Esophagus squamous epithelium (tissue), 4 donors: ENCODE data around the gene BABAM2.

ENCODE experiments used
- POLR2A ChIP-seq, 4 donors: fragments of 450-650 bp; IDR thresholded peaks; one replicate each; pipeline ENCODE4 v1.6.1; 2017; ENCODE audit warnings: antibody characterized with exemption in 4 of 4, mild to moderate bottlenecking in 4 of 4, moderate library complexity in 3 of 4
- TF ChIP-seq, protein P1 (sequence below), 6 experiments: fragments of 450-650 bp in 4 of 6; fragments of 200-600 bp in 2 of 6; sonication (generic) in 2 of 6; IDR thresholded peaks; one replicate each; pipeline ENCODE4 v1.5.1; 2016 to 2019; ENCODE audit warnings: antibody characterized with exemption in 6 of 6, mild to moderate bottlenecking in 4 of 6, moderate library complexity in 4 of 6

DNA sequence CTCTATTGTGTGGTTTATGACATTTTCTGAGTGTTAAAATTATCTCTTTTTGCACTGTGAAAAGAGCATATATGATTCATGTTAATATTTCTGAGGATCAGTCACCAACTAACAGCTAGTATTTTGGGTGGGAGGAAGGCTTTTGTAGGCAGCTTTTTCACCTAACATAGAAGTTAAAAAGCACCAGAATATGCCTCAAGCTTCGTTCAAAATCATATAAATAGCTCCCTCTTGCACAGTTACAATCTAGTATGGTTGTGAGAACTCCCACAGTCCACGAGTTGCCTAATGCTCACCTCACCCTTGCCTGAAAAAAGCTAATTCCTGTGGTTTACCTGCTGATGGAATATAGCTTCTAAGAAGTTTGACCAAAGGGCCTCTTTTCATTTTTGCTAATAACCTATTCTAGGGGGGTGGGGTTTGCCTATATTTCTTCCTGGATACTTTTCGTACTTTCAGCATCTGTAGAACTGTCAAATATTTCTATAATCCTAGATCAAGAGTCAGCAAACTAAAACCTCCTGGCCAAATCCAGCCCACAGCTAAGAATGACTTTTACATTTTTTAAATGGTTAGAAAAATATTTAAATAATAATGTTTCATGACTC lies 335.0 kb downstream of the BABAM2 start:
- TF ChIP-seq, protein P1, sequence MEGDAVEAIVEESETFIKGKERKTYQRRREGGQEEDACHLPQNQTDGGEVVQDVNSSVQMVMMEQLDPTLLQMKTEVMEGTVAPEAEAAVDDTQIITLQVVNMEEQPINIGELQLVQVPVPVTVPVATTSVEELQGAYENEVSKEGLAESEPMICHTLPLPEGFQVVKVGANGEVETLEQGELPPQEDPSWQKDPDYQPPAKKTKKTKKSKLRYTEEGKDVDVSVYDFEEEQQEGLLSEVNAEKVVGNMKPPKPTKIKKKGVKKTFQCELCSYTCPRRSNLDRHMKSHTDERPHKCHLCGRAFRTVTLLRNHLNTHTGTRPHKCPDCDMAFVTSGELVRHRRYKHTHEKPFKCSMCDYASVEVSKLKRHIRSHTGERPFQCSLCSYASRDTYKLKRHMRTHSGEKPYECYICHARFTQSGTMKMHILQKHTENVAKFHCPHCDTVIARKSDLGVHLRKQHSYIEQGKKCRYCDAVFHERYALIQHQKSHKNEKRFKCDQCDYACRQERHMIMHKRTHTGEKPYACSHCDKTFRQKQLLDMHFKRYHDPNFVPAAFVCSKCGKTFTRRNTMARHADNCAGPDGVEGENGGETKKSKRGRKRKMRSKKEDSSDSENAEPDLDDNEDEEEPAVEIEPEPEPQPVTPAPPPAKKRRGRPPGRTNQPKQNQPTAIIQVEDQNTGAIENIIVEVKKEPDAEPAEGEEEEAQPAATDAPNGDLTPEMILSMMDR (IDR thresholded peaks at IDR 0.05): no peak
- TF ChIP-seq POLR2A (IDR thresholded peaks at IDR 0.05): no peak
